ENCODE data around the gene FBXO15.

The FBXO15 gene

GRCh38 chr18:74081966-74082741 is 65.5 kb downstream of the FBXO15 start:
- no peak overlapping the region for H3K4me3 ChIP-seq (ENCODE audit: low read length)
- peak; percentile 9 for DNase-seq (ENCODE audit: low read depth)

GRCh38 chr18:74078257-74078656 is 69.4 kb downstream of the FBXO15 start:
- TF ChIP-seq CTCF (conservative IDR thresholded peaks at IDR 0.05; ENCODE audit: low read depth, low read length): no peak
- no peak for DNase-seq (ENCODE audit: low read depth)
- no peak overlapping the region for H3K4me3 ChIP-seq (ENCODE audit: low read length)

More at GRCh38 chr18:74081966-74082741, 65.5 kb downstream of the FBXO15 start:
- peak; percentile 72 for TF ChIP-seq CTCF (conservative IDR thresholded peaks at IDR 0.05; ENCODE audit: low read depth, low read length)

GRCh38 chr18:74074668-74075564 is 72.7 kb downstream of the FBXO15 start:
- no peak overlapping the region for H3K4me3 ChIP-seq (ENCODE audit: low read length)
- no peak for TF ChIP-seq CTCF (conservative IDR thresholded peaks at IDR 0.05; ENCODE audit: low read depth, low read length)
- DNase-seq (ENCODE audit: low read depth): no peak

- TF ChIP-seq CTCF (conservative IDR thresholded peaks at IDR 0.05; ENCODE audit: low read depth, low read length): no peak
- H3K4me3 ChIP-seq (ENCODE audit: low read length): no peak overlapping the region
- no peak for DNase-seq (ENCODE audit: low read depth)
Observed at GRCh38 chr18:74073957-74074667, 73.5 kb downstream of the FBXO15 start.

- no peak for DNase-seq (ENCODE audit: low read depth)
Observed at GRCh38 chr18:74069178-74070050, 78.2 kb downstream of the FBXO15 start.

More at GRCh38 chr18:74069178-74070050, 78.2 kb downstream of the FBXO15 start:
- TF ChIP-seq CTCF (conservative IDR thresholded peaks at IDR 0.05; ENCODE audit: low read depth, low read length): no peak
- no peak overlapping the region for H3K4me3 ChIP-seq (ENCODE audit: low read length)

Measured in retinal pigment epithelial cell (primary cell).